Left lung (tissue), 8 donors: ENCODE measurements around the gene SYCE1L. TPM values are rescaled to one million over a fixed set of nuclear protein-coding genes. Genes with fewer than 3 reads are reported as not detected.

Source experiments
- polyA plus RNA-seq, 6 donors: library from polyadenylated mRNA; unstranded; fragments of 120-200 nt; gene quantifications; one replicate each; pipeline ENCODE4 v1.2.1, GENCODE V29; 2013; ENCODE audit not compliant: insufficient read length in 6 of 6
- total RNA-seq, 2 donors: library from RNA; stranded (reverse); fragmentation: NEBNext Ultra II Directional; extraction: Animal tissue kit (Norgen Biotek cat#: 25700); gene quantifications; one replicate each; pipeline ENCODE4 v1.2.1, GENCODE V29; 2021
- donor health status: DM: no; HTN: yes; CAD: no.
- donor health status: DM: no; HTN: no; CAD: no.

Gene SYCE1L
- total and polyA plus RNA-seq, 8 donors = 2.2 to 5.7 (median 3.6) TPM

Other genes starting within 250 kb of the SYCE1L start
- 10 to 100 TPM; 48.3 to 64.3 TPM for gene MON1B, start 8.2 kb upstream of the SYCE1L start, total RNA-seq
- gene MON1B, start 8.2 kb upstream of the SYCE1L start, polyA plus RNA-seq = 10 to 100 TPM; 22.1 to 26.1 (median 23.9) TPM
- under 1 TPM in 1 of 2 donors, not detected in 1; 0.18 TPM for gene ADAMTS18, start 235.6 kb downstream of the SYCE1L start, total RNA-seq
- 1 to 10 TPM; 2.7 to 4.6 (median 3.6) TPM for gene ADAMTS18, start 235.6 kb downstream of the SYCE1L start, polyA plus RNA-seq